Coronary artery (tissue), 2 donors: ENCODE data around the gene FMO5.

Source experiments
- DNase-seq: peaks from one replicate; pipeline ENCODE4 v3.0.0-alpha.2; 2017; ENCODE audit warnings: low spot score
- H3K27ac ChIP-seq, 2 donors: fragments of 200-600 bp; sonication (generic); one replicate each; pipeline ENCODE4 v1.5.1; 2016 to 2019
- H3K4me3 ChIP-seq: fragments of 200-600 bp; sonication (generic); 2 replicates; pipeline ENCODE4 v1.5.1; 2016; ENCODE audit warnings: mild to moderate bottlenecking, moderate library complexity
- CTCF ChIP-seq: fragments of 200-600 bp; sonication (generic); IDR thresholded peaks from one replicate; pipeline ENCODE4 v1.5.1; 2019; ENCODE audit warnings: antibody characterized with exemption

FMO5 gene

GRCh38 chr1:147225193-147225730, at the start of gene FMO5:
Gene FMO5, minus strand, starts transcription at chr1:147225339. Its CDS starts 310 bp downstream, at chr1:147225029.
- DNase-seq, result peak; percentile 83
- no peak for TF ChIP-seq CTCF
- peak within 1 kb of the TSS; percentile 79 for H3K4me3 ChIP-seq
- peak within 1 kb of the TSS; percentile 68 to 88 for H3K27ac ChIP-seq

DNA sequence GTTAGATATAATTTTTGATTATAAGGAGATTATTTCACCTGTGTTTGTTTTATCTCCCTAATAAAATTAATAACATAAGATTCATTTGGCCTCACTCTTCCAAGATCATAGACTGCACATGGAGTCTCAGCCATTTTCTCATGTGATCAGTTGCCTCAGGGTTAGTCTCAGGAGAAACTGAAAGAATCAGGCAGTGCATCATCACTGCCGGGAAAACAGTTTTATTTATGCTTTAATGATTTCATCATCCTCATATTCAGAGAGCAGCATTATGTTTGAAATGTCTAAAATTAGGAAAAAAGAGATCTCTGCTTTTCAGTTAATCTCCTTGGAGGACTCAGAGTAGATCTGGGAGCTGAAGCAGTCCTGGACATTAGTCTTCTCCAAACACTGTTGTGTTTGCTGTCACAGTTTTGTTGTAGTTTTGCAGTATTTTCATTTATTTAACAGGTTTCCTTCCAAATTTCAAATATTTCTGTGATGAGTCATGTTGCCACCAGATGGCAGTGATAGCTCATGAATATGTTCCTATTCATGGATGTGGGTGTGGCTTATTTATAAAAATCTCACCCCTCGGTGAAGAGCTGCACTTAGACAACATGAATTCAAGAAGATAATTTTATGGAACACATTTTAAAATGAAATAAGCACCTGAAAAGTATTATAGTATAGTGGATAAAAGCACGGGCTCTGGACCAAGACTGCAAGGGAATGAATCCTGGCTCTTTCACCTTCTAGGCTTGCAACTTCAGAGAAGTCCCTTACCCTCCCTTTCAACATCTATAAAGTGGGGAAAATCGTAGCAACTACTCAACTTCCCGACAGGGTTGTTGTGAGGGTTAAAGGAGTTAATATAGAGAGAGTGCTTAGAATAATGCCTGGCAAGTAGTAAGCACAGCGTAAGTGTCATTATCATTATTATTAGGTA, 48.5 kb upstream of the FMO5 start:
- Histone ChIP-seq H3K27ac (peak overlapping the region; percentile 26 to 49), H3K4me3 (peak overlapping the region; percentile 36)
- no peak for DNase-seq
- TF ChIP-seq CTCF, result no peak

- DNase-seq, result no peak
Measured at GRCh38 chr1:147272042-147272441, 46.9 kb upstream of the FMO5 start.

GRCh38 chr1:147270721-147271120, 45.6 kb upstream of the FMO5 start:
- no peak for TF ChIP-seq CTCF
- no peak overlapping the region for H3K4me3 ChIP-seq
- no peak for DNase-seq

More at GRCh38 chr1:147272042-147272441, 46.9 kb upstream of the FMO5 start:
- no peak overlapping the region for H3K27ac ChIP-seq
- TF ChIP-seq CTCF, result no peak
- no peak overlapping the region for H3K4me3 ChIP-seq

DNA sequence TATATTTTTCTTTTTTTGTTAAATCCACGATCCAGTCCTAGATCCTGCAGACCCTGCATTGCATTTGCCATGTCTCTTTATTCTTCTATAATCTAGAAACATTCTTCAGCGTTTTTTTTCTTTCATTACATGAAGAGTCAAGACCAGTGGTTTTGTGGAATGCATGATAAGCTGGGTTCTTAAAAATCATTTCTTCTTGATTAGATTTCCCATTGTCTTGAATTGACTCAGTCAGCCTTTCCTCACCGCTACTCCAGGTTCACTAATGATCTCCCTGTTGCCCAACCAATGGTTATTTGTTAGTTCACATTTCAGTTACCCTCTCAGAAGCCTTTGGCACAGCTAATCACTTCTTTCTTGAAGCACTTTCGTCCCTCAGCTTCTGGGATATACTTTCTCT, 42.6 kb upstream of the FMO5 start:
- no peak for TF ChIP-seq CTCF
- no peak for DNase-seq
- H3K4me3 ChIP-seq, result no peak overlapping the region
- no peak overlapping the region for H3K27ac ChIP-seq

More at GRCh38 chr1:147270721-147271120, 45.6 kb upstream of the FMO5 start:
- H3K27ac ChIP-seq, result no peak overlapping the region

GRCh38 chr1:147266381-147266780, 41.2 kb upstream of the FMO5 start:
- Histone ChIP-seq H3K4me3 (no peak overlapping the region), H3K27ac (no peak overlapping the region)
- DNase-seq, result no peak
- TF ChIP-seq CTCF, result no peak
